ENCODE data around the gene SERINC3. TPM values are rescaled to one million over a fixed set of nuclear protein-coding genes. Genes with fewer than 3 reads are reported as not detected.

Gene SERINC3
- total and polyA plus RNA-seq, 2 experiments from 2014 or later, result 18.1 to 33.0 TPM

DNA sequence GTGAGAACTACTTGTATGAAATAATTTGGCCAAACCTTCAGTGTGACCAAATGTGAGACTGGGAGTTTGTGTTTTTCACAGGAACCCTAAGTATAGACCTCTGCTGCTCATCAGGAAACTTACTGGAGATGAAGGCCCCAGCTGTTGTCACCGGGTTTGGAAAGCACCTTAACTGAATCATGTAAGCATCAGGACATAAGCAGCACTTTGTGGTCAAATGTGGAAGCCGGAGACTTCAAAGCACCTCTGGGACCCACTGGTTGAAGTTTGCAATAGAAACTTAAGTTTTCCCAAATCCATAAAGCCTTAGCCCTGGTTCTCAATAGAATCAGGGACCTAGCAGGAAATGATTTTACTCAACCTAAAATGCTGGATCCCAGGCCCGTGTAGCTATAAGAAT is 31.9 kb downstream of the SERINC3 start (continued):
- TF ChIP-seq, protein P1, sequence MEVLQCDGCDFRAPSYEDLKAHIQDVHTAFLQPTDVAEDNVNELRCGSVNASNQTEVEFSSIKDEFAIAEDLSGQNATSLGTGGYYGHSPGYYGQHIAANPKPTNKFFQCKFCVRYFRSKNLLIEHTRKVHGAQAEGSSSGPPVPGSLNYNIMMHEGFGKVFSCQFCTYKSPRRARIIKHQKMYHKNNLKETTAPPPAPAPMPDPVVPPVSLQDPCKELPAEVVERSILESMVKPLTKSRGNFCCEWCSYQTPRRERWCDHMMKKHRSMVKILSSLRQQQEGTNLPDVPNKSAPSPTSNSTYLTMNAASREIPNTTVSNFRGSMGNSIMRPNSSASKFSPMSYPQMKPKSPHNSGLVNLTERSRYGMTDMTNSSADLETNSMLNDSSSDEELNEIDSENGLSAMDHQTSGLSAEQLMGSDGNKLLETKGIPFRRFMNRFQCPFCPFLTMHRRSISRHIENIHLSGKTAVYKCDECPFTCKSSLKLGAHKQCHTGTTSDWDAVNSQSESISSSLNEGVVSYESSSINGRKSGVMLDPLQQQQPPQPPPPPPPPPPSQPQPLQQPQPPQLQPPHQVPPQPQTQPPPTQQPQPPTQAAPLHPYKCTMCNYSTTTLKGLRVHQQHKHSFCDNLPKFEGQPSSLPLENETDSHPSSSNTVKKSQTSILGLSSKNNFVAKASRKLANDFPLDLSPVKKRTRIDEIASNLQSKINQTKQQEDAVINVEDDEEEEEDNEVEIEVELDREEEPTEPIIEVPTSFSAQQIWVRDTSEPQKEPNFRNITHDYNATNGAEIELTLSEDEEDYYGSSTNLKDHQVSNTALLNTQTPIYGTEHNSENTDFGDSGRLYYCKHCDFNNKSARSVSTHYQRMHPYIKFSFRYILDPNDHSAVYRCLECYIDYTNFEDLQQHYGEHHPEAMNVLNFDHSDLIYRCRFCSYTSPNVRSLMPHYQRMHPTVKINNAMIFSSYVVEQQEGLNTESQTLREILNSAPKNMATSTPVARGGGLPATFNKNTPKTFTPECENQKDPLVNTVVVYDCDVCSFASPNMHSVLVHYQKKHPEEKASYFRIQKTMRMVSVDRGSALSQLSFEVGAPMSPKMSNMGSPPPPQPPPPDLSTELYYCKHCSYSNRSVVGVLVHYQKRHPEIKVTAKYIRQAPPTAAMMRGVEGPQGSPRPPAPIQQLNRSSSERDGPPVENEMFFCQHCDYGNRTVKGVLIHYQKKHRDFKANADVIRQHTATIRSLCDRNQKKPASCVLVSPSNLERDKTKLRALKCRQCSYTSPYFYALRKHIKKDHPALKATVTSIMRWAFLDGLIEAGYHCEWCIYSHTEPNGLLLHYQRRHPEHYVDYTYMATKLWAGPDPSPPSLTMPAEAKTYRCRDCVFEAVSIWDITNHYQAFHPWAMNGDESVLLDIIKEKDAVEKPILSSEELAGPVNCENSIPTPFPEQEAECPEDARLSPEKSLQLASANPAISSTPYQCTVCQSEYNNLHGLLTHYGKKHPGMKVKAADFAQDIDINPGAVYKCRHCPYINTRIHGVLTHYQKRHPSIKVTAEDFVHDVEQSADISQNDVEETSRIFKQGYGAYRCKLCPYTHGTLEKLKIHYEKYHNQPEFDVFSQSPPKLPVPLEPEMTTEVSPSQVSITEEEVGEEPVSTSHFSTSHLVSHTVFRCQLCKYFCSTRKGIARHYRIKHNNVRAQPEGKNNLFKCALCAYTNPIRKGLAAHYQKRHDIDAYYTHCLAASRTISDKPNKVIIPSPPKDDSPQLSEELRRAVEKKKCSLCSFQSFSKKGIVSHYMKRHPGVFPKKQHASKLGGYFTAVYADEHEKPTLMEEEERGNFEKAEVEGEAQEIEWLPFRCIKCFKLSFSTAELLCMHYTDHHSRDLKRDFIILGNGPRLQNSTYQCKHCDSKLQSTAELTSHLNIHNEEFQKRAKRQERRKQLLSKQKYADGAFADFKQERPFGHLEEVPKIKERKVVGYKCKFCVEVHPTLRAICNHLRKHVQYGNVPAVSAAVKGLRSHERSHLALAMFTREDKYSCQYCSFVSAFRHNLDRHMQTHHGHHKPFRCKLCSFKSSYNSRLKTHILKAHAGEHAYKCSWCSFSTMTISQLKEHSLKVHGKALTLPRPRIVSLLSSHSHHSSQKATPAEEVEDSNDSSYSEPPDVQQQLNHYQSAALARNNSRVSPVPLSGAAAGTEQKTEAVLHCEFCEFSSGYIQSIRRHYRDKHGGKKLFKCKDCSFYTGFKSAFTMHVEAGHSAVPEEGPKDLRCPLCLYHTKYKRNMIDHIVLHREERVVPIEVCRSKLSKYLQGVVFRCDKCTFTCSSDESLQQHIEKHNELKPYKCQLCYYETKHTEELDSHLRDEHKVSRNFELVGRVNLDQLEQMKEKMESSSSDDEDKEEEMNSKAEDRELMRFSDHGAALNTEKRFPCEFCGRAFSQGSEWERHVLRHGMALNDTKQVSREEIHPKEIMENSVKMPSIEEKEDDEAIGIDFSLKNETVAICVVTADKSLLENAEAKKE (CRISPR knock-in tag; IDR thresholded peaks at IDR 0.05), result no peak
- TF ChIP-seq ZNF114 (CRISPR knock-in tag; IDR thresholded peaks at IDR 0.05), result no peak
- TF ChIP-seq ZNF331 (CRISPR knock-in tag; IDR thresholded peaks at IDR 0.05; ENCODE audit: low read depth), result no peak
- TF ChIP-seq EZH2phosphoT487 (IDR thresholded peaks at IDR 0.05; ENCODE audit: unreplicated experiment), result no peak
- TF ChIP-seq, protein P2, sequence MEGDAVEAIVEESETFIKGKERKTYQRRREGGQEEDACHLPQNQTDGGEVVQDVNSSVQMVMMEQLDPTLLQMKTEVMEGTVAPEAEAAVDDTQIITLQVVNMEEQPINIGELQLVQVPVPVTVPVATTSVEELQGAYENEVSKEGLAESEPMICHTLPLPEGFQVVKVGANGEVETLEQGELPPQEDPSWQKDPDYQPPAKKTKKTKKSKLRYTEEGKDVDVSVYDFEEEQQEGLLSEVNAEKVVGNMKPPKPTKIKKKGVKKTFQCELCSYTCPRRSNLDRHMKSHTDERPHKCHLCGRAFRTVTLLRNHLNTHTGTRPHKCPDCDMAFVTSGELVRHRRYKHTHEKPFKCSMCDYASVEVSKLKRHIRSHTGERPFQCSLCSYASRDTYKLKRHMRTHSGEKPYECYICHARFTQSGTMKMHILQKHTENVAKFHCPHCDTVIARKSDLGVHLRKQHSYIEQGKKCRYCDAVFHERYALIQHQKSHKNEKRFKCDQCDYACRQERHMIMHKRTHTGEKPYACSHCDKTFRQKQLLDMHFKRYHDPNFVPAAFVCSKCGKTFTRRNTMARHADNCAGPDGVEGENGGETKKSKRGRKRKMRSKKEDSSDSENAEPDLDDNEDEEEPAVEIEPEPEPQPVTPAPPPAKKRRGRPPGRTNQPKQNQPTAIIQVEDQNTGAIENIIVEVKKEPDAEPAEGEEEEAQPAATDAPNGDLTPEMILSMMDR (conservative IDR thresholded peaks at IDR 0.05; ENCODE audit: low read depth in 2 of 2), result no peak
- no peak for TF ChIP-seq CREB1 (CRISPR knock-in tag; IDR thresholded peaks at IDR 0.05; ENCODE audit: low read depth)

DNA sequence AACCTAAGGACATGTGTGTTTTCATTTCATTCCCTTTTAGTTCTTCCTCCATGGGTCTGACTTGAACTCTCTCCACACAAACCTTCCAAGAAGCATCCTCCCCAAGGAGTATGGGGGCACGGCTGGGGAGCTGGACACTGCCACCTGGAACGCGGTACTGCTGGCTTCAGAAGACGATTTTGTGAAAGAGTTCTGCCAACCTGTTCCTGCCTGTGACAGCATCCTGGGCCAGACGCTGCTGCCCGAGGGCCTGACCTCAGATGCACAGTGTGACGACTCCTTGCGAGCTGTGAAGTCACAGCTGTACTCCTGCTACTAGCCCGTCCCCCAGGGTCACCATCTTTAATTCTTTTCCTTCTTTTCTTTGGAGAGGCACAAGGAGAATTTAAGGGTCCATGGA is 32.6 kb downstream of the SERINC3 start:
- Histone ChIP-seq H3K36me3 (ENCODE audit: insufficient read depth) (peaks cover 23% of the 10 kb centered on the region; the same call in 1 of the 2 replicates), H3K79me2 (replicated peaks; ENCODE audit: insufficient read depth) (no peaks in the 10 kb centered on the region)
- ATAC-seq, result no peak
- TF ChIP-seq, protein P1 (CRISPR knock-in tag; IDR thresholded peaks at IDR 0.05), result no peak

More for the DNA sequence above, 32.6 kb downstream of the SERINC3 start:
- no peak overlapping the region for H3K4me3 Mint-ChIP-seq
- no peak overlapping the region for H3K4me2 ChIP-seq
- no peaks in the 10 kb centered on the region for H3K4me1 ChIP-seq (ENCODE audit: insufficient read depth)
- no peak overlapping the region for H2AFZ ChIP-seq
- H3K27ac ChIP-seq (ENCODE audit: low read depth), result no peak overlapping the region
- no peaks in the 10 kb centered on the region; the same call in none of the 2 replicates for H4K20me1 ChIP-seq (replicated peaks; ENCODE audit: insufficient read depth)
- DNase-seq (ENCODE audit: low spot score), result no peak
- H3K4me3 ChIP-seq, result no peak overlapping the region
- H3K4me1 Mint-ChIP-seq, result no peaks in the 10 kb centered on the region
- peaks cover 32% of the 10 kb centered on the region for H3K36me3 Mint-ChIP-seq (ENCODE audit: low read depth)
- no peaks in the 10 kb centered on the region for H3K27me3 Mint-ChIP-seq (ENCODE audit: insufficient read depth, low read depth, poor library complexity)
- no peaks in the 10 kb centered on the region for H3K9me2 ChIP-seq (ENCODE audit: insufficient read depth)
- no peaks in the 10 kb centered on the region for H3K9me3 Mint-ChIP-seq
- H3F3A ChIP-seq (replicated peaks; ENCODE audit: low read depth), result no peaks in the 10 kb centered on the region
- H3K27ac Mint-ChIP-seq, result no peak overlapping the region
- H3K27me3 ChIP-seq (ENCODE audit: insufficient read depth), result no peaks in the 10 kb centered on the region

Data from GM23338 (cell line).